HG02852 (cell line): Measurements from ENCODE around the gene CNTN1.

Experiments used
- ATAC-seq: cut with Tn5 transposase; IDR thresholded peaks from one replicate; pipeline ENCODE4 v1.9.1; 2021; ENCODE audit warnings: mild to moderate bottlenecking, moderate library complexity; ENCODE audit not compliant: unreplicated experiment

CNTN1 gene

DNA sequence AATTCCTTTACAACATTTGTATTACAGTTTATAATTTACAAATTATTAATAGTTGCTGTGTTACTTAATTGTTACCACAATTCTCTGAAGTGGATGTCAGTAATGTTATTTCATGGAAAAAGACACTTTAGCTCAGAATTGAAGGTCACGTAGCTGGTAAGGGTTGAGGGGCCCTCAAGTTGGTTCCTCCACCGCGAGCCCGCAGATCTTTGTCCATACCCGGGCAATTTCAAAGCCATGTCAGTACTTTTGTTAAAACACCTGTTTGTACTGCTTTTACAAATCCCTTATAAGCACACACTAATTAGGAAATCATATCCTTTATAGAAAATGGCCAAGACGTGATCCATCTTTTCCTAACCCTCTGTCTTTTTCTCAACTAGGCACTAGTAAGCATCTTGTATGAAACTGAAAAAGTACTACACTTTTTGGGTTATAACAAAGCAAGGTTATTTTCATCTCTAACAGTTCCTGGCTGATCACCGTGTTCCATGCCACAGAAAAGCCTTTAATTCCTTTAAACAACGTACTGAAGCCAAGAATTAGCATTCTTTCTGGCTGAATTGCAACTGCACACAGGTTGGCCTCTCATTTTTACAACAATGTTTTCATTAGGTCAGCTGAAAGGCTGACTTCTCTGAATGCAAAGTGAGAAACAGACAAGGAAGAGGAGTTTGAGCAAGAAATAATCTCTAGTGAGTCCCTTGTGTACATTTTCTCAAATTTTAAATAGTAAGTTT is 76.1 kb downstream of the CNTN1 start:
- ATAC-seq = no peak

DNA sequence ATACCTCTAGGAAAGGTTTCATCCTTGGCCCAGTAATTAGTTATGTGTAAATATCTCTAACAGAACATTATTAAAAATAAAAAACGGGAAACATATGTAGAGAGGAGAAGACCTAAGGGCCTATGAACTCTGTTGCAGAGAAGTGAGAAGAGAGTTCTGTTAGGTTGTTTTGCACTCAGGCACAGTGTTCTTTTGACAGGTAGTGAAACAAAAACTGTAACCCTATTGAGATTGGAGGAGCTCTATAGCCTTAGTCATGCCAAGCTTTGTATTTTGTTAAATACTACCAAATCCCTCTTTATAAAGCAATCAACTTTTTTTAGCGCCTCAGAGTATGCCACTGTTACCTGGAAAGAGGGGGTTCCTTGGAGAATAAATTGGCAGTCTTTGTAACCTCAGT is 77.6 kb downstream of the CNTN1 start:
- no peak for ATAC-seq

DNA sequence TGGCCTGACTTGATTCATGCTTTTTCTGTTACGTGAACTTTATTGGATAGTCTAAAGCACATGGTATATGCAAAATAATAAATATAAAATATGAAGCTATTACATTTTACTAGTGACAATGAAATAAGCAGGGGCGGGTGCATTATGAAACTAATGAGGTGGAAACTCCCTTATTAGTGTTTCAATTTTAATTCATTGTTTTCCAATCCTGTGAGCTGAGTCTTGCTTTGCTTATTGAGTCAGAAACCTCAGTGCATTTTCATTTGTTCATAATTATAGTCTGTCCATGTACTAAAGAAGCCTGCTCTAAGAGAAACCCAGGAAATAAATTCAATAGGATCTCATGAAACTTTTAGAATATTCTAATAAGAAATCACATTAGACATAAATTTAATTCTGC is 78.5 kb downstream of the CNTN1 start:
- ATAC-seq = no peak

DNA sequence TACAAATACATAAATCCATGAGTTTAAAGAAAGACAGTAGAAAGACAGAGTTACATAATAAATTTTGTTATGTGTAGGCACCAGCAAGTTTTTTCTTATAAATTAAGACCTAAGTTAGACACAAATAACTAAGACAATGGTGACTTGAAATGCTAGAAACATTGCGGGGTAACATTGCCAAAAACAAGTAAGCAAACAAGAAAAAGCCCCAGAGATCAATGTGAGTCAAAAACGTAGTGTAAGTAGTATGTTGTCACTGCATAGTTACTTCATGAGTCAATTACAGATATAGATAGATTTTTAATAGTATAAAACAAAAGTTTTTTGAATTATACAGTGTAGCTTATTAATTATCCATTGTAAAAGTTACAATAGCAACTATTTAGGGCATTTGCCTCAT is 83.4 kb downstream of the CNTN1 start:
- no peak for ATAC-seq

DNA sequence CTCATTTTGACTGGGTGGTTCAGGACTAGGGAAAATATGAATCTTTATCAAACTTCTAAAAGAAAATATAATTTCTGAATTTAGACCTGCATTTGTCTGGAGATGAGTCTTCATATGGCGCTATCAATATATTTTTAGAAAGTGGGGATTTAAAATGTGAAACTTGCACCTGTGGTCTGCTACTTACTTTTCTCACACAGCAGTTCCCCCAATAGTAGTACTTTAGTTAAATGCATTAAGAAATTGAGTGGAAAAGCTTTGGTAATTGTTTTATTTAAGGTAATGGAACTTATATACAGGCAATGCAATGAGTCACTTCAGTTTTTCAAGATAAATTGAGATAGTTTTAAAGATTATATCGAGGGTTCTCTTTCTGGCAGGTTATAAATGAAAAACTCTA is 91.9 kb downstream of the CNTN1 start:
- ATAC-seq = no peak

DNA sequence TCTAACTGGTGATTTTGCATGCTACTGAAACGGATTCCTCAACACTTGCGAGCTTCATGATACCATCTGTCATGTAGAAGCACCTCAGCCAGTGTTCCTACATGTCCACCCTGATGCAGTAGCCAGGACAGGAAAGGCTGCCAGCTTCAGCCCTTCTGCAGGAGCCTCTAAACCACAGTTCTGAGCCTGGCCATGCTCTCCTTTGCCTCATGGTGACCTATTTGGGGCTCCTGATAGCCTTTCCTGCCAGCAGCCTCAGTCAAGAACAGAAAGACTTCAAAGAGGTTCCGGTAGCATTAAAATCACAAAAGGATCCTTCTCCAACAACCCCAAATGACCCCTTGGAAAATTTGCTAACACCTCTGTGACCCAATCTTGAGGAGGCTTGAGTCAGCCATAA is 96.0 kb downstream of the CNTN1 start:
- ATAC-seq = no peak

DNA sequence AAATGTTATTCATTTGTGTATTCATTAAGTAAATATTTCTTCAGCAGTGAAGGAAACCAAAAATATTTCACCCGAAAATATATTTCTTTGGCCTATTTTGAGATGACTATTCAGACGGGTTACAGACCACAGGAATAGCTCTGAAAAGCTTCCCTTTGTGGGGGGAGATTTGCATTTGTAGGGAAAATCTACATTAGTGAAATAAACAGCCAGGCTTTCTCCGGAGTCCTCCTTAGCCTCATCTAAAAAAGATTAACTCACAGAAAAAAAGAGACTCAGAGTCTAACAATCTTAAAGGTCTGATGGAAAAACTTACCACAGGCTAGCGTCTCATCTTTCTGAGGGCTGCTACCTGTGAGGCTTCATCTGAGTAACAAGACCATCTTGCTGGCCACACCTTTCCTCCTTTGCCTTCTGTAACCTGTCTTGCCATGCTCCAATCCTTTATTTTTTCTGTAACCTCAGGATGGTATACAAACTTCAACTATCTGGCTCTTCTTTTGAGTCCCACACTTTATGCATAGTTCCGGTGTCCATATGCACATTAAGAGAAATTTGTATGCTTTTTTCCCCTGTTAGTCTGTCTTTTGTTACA is 100.7 kb downstream of the CNTN1 start:
- no peak for ATAC-seq

DNA sequence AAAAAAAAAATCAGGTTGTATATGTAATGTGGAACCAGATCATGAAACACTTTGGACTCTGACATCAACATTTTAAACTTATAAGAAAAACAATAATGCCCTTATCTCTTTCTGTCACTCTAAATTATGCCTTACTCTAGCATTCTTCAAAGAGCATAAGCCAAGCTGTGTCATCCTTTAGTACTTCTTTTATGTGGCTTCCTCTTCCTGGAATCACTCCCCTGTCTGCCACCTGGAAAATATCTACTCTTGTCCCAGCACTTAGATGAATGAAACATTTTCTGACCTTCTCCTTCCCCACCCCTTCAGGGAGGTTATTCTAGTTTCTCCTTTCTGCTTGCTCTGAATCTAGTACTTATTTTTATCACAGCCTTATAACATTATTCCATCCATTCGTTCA is 101.2 kb downstream of the CNTN1 start:
- ATAC-seq = no peak

DNA sequence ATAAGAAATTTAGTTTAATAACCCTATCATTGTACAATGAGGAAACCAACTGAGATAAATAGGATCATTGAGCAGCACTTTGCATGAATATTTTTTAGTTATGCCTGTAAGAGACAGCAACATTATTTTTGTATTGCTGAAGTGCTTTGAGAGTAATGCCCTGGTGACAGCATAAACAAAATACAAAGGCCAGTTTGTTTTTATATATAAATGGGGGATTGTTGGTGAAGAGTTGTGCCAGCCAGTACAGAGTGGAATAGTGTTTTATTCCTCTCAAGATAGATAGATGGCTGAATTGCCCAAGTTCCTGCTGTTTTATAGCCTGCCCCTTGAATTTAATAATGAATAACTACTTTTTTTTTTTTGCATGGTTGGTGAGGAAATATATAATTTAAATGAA is 101.8 kb downstream of the CNTN1 start:
- ATAC-seq = no peak

DNA sequence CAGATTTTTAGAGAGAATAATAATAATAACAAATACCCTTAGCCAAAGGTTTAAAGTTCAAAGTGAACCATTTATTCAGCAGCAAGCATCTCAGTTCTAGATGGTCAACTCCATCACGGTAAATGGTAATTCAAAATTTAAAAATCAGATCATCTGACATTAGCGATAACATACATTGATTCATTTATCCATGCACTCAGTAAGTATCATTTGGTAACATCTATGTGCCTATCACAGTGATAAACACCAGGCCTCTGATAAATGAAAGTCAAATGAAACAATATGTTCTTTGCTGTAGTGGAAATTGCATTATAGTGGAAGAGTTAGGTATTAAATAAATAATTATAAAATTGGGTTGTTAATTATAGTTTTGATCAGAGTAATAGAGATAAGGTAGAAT is 108.8 kb downstream of the CNTN1 start:
- ATAC-seq = no peak

DNA sequence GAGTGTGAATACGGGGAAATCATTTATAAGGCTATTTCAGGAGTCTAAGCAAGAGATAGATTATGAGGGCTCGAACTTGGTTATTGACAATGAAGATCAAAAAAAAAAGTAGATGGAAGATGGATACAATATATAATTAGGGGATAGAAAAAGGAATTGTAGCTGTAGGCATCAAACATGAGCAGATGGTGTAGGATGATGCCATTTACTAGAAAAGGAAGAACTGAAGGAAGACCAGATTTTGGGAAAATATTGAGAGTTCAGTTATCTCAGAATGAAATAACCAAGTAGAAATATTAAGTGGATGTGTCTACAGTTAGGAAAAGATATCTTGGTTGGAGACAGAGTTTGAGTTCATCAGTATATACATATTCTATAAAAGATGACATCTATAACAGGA is 109.6 kb downstream of the CNTN1 start:
- no peak for ATAC-seq

DNA sequence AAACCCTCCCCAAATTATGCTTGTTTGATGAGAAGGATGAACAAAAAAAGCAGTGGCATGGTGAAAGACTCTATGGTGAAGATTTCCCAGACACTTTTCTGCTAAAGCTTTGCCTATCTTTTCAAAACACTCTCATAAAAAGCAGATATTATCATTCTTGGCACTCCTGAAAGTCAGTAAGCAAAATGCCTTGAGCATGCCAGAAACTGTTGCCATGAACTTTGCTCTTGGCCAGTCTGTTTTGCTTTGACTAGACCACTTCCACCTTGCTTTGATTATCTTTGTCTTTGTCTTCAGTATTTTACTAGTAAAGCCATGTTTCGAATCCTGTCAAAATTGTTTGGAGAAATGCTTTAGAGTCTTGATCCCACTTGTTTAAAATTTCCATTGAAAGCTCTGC is 110.4 kb downstream of the CNTN1 start:
- no peak for ATAC-seq

DNA sequence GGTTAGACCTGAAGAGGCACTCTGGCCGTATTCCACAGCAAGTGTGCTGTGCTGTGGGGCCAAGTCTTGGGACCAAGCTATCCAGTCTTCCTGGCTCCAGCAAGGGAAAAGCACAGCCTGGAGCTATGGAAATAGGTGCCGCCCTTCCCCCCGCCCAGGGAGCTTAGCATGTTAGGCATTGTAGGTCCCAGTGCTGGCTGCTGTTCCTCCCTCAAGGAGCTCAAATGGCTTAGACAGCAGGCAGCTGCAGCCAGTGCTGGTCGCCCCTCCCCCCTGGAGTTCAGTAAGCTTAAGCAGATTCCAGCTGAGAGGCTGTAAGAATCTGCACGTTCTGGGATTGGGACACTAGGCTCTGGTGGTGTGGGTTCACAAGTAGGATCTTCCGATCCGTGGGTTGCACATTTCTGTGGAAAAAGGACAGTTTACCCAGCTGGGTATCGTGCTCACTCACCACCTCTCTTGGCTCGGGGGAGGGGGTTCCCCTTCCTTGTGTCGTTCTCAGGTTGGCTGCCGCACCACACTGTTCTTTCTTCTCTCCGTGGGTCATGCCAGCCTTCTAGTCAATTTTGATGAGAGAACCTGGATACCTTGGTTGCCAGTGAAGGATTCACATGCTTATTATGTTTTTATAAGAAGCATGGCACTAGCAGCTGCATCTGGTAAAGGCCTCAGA is 127.3 kb downstream of the CNTN1 start:
- ATAC-seq = no peak

DNA sequence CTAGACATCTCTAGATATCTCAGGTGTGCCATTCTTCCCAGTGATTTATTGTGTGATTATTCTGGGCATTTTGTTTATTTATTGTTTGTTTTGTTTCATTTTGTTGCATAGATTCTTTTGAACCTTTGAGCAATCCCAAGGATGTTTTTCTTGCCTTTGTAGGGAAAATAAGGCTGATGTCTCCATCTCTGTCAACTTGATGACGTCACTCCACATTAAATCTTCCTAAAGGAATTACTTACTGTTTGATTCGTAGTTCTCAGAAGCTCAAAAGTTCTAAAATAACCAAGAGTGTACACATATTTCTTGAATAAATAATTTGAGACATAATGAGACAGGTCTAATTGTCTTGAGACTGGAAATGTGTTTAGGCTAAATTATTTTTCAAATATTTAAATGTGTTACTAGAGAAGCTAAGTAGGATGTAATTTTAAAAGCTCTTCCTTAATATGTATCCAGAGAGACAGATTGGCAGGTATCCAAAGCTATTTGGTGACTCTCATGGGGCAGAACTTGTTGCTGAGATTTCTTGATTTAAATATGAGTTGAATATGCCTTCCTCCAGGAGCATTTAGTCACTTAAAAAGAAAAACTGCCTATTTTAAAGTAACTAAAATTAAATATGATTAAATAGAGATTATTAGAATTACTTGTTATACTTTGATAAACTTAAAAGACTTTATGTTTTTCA is 128.7 kb downstream of the CNTN1 start:
- ATAC-seq = no peak

DNA sequence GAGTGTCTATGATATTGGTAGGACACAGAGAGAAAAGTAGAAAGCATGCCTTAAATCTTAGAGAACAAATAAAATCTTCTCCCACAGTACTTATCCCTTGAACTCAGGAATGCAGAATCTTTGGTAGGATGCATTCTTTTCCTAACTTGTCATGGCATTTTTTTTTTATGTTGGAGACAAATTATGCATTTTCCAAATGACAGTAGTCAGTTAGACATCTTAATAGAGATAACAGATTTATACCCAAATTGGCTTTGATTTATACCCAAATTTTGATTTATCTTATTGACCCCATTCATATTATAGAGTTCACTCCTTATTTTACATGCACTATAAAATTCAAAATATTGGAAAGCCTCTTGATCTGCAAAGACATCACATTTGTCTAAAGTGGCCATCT is 132.9 kb downstream of the CNTN1 start:
- no peak for ATAC-seq

DNA sequence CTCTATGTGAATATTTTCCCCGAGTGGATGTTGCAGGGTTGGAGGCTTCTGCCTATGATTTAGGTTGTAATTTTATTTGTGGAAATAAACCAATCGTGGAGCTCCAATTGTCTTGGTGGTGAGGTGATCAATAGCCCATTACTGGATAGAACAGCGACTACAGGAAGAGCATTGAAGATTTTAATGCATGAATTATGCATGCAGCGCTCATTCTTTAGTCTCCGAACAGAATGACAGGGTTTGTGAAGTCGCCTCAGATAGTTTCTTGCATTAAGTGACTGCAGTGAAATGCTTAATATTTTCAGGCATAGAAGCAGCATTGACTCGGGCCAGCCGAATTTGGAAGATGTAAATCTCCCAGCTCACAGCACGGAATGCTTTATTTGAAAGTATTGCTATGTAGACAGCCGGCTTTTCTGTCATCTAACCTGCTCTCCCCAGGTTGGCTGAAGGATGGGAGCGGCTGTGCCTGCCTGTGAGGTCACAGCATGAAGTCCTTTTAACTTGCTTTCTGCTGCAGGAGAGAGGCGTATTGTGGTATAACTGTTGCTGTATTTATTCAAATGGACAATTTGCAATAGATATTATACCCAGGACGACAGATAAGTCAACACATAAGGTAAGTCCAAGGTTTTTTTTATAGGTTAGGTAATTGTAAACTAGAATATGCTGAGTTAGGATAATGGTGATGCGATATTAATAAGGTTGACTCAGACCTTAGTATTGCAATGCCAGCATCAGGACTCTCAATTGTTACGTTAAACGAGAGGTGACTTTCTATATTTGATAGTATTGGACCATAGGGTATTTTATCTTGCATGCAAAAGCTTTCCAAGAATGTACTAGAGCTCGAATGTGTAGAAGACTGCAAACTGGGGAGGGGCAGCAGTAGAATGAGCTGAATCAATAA is 135.7 kb downstream of the CNTN1 start:
- ATAC-seq = no peak

DNA sequence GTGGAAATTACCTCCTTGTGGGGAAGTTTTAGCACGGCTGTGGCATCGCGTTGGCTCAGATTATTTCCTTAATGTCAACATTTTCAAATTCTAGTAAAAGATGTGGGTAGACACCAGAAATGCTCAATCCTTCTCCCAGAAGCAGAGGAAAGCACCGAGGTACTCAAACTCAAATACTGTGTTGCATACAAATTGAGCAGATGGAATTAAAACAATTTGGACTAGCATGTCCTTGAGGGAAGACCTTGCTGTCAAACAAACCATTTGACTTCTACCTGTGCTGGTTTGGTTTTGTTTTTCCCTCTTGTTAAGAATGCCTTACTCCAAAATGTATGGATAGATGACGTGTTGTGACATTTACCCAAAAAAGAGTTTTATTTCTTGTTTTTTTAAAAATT is 136.4 kb downstream of the CNTN1 start:
- ATAC-seq = no peak

DNA sequence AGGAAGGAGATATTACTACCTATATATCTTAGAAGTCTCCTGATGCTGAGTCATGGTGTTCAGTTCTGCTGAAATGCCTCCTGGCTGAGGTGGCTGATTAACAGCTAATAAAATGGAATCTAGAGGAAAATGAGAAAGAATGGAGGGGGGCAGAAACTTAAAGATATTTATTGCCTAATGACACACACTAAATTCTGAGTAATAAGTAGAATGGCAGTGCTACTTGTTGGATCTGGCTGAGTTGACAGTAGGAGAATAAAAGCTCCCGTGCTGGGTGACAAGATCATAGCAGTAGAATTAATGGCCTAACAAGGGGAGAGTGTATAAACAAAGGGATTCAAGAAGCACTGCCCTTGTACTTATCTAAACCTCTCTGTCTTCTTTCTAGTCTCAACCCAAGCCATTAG is 137.5 kb downstream of the CNTN1 start:
- no peak for ATAC-seq

DNA sequence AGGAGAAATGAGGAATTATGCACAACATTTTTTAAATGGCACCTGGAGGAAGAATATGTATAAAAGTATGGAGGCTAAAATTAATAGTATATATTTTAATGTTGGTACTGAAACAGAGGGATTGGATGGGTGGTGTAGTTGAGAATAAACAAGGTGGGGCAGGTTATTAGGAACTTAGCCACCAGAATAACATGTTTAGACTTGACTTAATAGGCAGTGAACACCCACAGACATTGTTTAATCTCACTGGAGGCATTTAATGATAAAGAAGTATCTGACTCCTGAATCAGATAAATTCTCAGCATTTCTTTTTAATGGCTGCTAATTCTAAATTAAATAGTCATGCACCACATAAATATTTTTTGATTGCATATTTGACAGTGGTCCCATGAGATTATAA is 139.7 kb downstream of the CNTN1 start:
- ATAC-seq = no peak

DNA sequence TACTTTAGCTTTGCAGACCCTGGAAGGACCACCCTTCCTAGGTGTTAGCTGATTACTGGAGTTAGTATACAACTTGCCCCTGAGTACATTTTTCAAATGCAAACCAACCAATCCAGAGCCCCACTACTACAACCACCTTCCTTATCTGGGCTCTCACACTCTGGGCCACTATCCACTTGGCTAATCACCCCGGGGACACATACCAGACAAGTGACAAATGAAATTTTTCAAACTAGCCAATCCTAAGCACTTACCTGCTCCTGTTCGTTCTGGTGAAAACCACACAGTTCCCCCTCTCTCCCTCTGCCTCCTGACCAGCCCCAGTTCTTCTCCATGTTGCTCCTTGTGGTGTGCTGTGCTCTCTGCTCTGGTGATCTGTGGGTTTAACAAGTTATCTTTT is 140.4 kb downstream of the CNTN1 start:
- ATAC-seq = no peak

DNA sequence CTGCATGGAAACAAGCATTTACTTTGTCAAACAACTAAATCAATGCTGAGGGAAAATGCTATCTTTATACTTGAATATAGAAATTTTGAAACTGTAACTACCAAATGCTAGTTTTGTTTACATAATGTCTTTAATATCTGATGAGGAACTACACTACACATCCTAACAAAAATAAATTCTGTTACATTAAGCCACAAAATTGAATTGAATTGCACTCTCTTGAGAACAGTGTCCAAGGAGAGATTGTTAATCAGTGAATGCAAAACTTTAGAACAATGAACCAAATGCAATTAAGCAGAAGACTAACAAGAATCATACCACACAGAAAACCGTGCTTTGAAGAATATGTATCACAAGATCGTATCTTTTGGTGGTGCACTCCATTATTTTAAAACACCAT is 141.6 kb downstream of the CNTN1 start:
- ATAC-seq = no peak
